Esophagus muscularis mucosa (tissue), 3 donors: ENCODE data around the gene SLC4A3.

Source experiments
- CTCF ChIP-seq, 3 experiments: fragments of 200-600 bp in 2 of 3; fragments of 450-650 bp in 1 of 3; sonication (generic) in 2 of 3; IDR thresholded peaks; one replicate each; pipeline ENCODE4 v1.5.1; 2017 to 2019; ENCODE audit warnings: antibody characterized with exemption in 3 of 3, mild to moderate bottlenecking in 2 of 3, moderate library complexity in 1 of 3
- POLR2A ChIP-seq: fragments of 450-650 bp; IDR thresholded peaks from one replicate; pipeline ENCODE4 v1.6.1; 2017; ENCODE audit warnings: antibody characterized with exemption, moderate library complexity, mild to moderate bottlenecking, low read depth

- no peak for TF ChIP-seq CTCF (IDR thresholded peaks at IDR 0.05)
- TF ChIP-seq POLR2A: no peak
These were observed 8.9 kb downstream of the SLC4A3 start for GRCh38 chr2:219636144-219636915.
